Esophagus squamous epithelium (tissue), 5 donors: ENCODE results near the gene SNORC. TPM values are rescaled to one million over a fixed set of nuclear protein-coding genes. Genes with fewer than 3 reads are reported as not detected.

ENCODE experiments used
- DNase-seq: peaks from one replicate; lab custom pipeline; 2025; lab: John Stamatoyannopoulos, UW
- H3K27ac ChIP-seq, 4 donors: fragments of 200-600 bp; sonication (generic); one replicate each; pipeline ENCODE4 v1.5.1; 2016 to 2019; ENCODE audit warnings: mild to moderate bottlenecking in 1 of 4
- H3K27me3 ChIP-seq, 4 donors: fragments of 200-600 bp; sonication (generic); 1 replicate in 3 of 4; 2 replicates in 1 of 4; pipeline versions ENCODE4 v1.5.1 to v1.6.0; 2017 to 2021; ENCODE audit warnings: antibody characterized with exemption in 1 of 4
- H3K36me3 ChIP-seq, 3 donors: fragments of 200-600 bp; sonication (generic); one replicate each; pipeline ENCODE4 v1.5.1; 2016 to 2019
- H3K4me1 ChIP-seq, 3 donors: fragments of 200-600 bp; sonication (generic); one replicate each; pipeline ENCODE4 v1.5.1; 2017 to 2019
- H3K4me3 ChIP-seq, 4 donors: fragments of 200-600 bp; sonication (generic); 1 replicate in 3 of 4; 2 replicates in 1 of 4; pipeline ENCODE4 v1.5.1; 2016 to 2019; ENCODE audit warnings: mild to moderate bottlenecking in 2 of 4, moderate library complexity in 1 of 4
- H3K9me3 ChIP-seq, 3 donors: fragments of 200-600 bp; sonication (generic); one replicate each; pipeline ENCODE4 v1.5.1; 2016 to 2019
- CTCF ChIP-seq, 6 experiments: fragments of 450-650 bp in 4 of 6; fragments of 200-600 bp in 2 of 6; sonication (generic) in 2 of 6; IDR thresholded peaks; one replicate each; pipeline ENCODE4 v1.5.1; 2016 to 2019; ENCODE audit warnings: antibody characterized with exemption in 6 of 6, mild to moderate bottlenecking in 4 of 6, moderate library complexity in 4 of 6
- POLR2A ChIP-seq, 4 donors: fragments of 450-650 bp; IDR thresholded peaks; one replicate each; pipeline ENCODE4 v1.6.1; 2017; ENCODE audit warnings: antibody characterized with exemption in 4 of 4, mild to moderate bottlenecking in 4 of 4, moderate library complexity in 3 of 4
- WGBS, 2 donors: methylation state at CpG; one replicate each; pipeline ENCODE4 v1.1.5; 2018; 5-methylcytosine and 5-hydroxymethylcytosine counted together
- intact Hi-C: fragments of 100-400 bp; cut with DNase I; formaldehyde crosslinking; loops from one replicate; pipeline ENCODE4 v1.15.0; 2022
- total RNA-seq, 4 donors: library from RNA; depleted of rRNA; stranded (reverse); fragments of >200 nt; gene quantifications; one replicate each; pipeline ENCODE4 v1.1.0, GENCODE V29; 2016
- donor health status: DM: yes; HTN: yes; CAD: no.

Gene SNORC
- total RNA-seq, 4 donors from 2014 or later, result 0.26 to 0.83 (median 0.66) TPM

DNA sequence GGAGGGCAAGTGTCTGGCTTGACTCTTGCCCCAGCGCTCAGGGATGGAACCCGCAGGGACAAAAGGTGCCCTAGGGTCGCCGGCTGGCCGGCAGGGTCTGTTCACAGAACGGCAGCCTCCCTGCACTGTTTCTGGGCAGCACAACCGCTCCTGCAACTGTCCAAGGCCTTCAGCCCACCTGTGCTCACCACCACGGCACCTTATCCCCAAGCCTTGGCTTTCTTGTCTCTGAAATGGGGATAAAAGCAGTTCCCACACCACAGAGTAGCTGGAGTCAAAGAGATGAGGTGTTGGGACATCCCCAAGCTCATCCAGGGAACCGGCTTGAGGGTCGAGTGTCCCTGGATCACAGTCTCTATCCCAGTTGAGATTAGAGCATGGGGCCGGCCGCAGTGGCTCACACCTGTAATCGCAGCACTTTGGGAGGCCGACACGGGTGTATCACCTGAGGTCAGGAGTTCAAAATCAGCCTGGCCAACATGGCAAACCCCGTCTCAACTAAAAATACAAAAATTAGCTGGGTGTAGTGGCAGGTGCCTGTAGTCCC, 4.7 kb downstream of the SNORC start:
- Histone ChIP-seq H3K4me1 (peaks cover 8 to 32% (median 18%) of the 10 kb centered on the region in 3 donors), H3K27me3 (peaks cover 0 to 34% (median 0%) of the 10 kb centered on the region in 4 donors), H3K4me3 (no peak overlapping the region), H3K9me3 (no peaks in the 10 kb centered on the region), H3K36me3 (peaks cover 0 to 3% (median 0%) of the 10 kb centered on the region in 3 donors), H3K27ac (no peak overlapping the region)
- intact Hi-C loops, result no loop called here
- DNase-seq, result no peak
- 80 to 90% methylated on average over 1 to 2 of the region's 16 CpGs for WGBS, 2 donors
- no peak for TF ChIP-seq POLR2A (IDR thresholded peaks at IDR 0.05)
- TF ChIP-seq CTCF (IDR thresholded peaks at IDR 0.05), result no peak

DNA sequence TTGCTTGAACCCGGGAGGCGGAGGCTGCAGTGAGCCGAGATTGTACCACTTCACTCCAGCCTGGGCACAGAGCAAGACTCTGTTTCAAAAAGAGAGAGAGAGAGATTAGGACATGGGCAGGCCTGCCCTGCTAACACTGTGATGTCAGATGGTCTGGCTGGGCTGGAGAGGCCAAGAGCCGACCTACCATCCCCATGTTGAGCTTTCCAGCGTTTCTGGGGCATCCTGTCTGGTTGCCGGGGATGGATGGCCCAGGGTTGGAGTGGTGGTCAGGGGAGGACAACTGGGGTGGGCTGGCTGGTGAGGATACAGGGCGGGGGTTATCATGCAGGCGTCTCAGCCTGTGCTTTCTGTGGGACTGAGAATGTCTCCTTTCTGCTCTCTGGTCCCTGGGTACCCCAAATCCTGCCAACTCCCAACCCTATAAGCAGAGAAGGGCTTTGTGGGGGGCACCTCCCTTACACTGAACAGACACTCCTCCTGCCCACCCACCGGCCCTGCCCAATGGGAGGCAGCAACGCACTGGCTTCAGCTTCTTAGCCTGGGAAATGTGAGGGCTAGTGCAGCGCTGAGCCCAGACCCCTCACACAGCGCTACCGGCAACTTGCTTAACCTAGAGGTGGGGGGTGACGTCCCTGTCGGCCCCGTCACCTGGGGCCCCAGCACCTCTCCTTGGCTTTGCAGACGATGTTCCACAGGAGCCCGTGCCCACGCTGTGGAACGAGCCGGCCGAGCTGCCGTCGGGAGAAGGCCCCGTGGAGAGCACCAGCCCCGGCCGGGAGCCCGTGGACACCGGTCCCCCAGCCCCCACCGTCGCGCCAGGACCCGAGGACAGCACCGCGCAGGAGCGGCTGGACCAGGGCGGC, 5.4 kb downstream of the SNORC start:
- peaks cover 0 to 34% (median 0%) of the 10 kb centered on the region in 4 donors for H3K27me3 ChIP-seq
- peaks cover 0 to 3% (median 0%) of the 10 kb centered on the region in 3 donors for H3K36me3 ChIP-seq
- peak overlapping the region; percentile 46 to 76 (median 56) for H3K4me3 ChIP-seq
- WGBS, 2 donors, result 50 to 79% methylated on average over 1 to 4 of the region's 37 CpGs
- no peak for TF ChIP-seq POLR2A (IDR thresholded peaks at IDR 0.05)
- TF ChIP-seq CTCF (IDR thresholded peaks at IDR 0.05), result no peak
- H3K9me3 ChIP-seq, result no peaks in the 10 kb centered on the region
- no peak for DNase-seq
- peaks cover 8 to 32% (median 18%) of the 10 kb centered on the region in 3 donors for H3K4me1 ChIP-seq
- intact Hi-C loops, result no loop called here
- H3K27ac ChIP-seq, result peak overlapping the region in 2 of 4 donors; percentile 37 to 44

DNA sequence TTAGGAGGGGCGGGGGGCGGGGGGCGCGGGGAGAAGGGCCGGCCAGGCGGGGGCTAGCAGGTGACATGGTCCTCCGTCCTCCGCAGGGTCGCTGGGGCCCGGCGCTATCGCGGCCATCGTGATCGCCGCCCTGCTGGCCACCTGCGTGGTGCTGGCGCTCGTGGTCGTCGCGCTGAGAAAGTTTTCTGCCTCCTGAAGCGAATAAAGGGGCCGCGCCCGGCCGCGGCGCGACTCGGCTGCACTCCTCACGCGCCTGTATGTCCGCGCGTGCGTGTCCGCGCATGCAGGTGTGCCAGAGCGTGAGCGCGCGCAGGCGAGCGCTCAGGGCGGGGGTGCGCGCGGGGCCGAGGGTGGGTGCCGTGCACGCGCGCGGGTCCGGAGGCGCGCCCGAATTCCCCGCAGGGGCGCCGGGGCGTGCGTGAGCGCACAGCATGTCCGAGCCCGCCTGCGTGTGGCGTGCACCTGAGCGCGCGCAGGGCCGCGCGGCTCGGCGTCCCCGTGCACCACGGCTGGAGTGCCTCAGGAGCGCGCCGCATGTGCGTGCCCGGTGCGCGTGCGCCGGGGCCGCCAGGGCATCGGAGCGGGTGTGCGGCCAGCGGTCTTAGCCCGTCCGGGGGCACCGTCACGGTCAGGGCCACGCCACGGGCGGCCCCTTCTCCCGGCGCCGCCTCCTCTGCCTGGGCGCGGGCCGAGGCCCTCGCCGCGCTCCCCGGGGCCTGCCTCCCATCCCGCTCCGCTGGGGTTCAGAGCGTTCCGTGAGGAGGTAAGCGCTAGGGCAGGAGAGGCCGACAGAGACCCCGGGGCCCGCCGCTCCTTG, 6.3 kb downstream of the SNORC start:
- peaks cover 0 to 3% (median 0%) of the 10 kb centered on the region in 3 donors for H3K36me3 ChIP-seq
- intact Hi-C loops, result no loop called here
- H3K4me3 ChIP-seq, result peak overlapping the region; percentile 46 to 76 (median 56)
- H3K4me1 ChIP-seq, result peaks cover 8 to 32% (median 18%) of the 10 kb centered on the region in 3 donors
- TF ChIP-seq CTCF (IDR thresholded peaks at IDR 0.05) (peak in 1 of 6 experiments; percentile 16), POLR2A (IDR thresholded peaks at IDR 0.05) (no peak)
- H3K9me3 ChIP-seq, result no peaks in the 10 kb centered on the region
- H3K27me3 ChIP-seq, result peaks cover 0 to 34% (median 0%) of the 10 kb centered on the region in 4 donors
- peak overlapping the region in 2 of 4 donors; percentile 37 to 44 for H3K27ac ChIP-seq
- DNase-seq, result no peak
- WGBS, 2 donors, result 0% methylated on average over 13 of the region's 119 CpGs; no CpG with 5 or more reads in 1 of the 2 donors

DNA sequence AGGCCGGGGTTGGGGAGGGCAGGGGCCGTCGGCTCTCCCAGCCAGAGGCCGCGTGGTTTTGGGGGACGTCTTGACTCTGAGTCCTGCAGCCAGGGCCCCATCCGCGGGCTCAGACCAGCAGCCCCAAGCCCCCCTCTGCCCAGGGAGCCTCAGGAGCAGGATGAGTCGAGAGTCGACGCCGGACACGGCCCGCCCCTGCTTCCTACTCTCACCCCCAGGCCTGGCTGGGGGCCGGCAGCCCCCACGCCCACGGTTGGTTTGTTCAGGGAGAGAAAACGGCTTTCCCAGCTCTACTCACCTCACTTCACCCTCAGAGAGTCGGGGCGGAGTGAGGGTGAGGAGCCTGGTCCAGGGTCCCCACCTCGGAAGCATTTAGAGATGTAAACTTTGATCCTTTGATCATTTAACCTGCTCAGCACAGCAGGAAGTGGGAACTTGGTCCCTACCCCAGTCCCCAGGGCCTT, 6.9 kb downstream of the SNORC start:
- intact Hi-C loops, result no loop called here
- peaks cover 0 to 3% (median 0%) of the 10 kb centered on the region in 3 donors for H3K36me3 ChIP-seq
- H3K27me3 ChIP-seq, result peaks cover 0 to 34% (median 0%) of the 10 kb centered on the region in 4 donors
- H3K4me3 ChIP-seq, result peak overlapping the region; percentile 46 to 76 (median 56)
- 14 to 20% methylated on average over 5 to 8 of the region's 21 CpGs for WGBS, 2 donors
- no peak for DNase-seq
- peaks cover 8 to 32% (median 18%) of the 10 kb centered on the region in 3 donors for H3K4me1 ChIP-seq
- peak overlapping the region in 1 of 4 donors; percentile 37 for H3K27ac ChIP-seq
- no peaks in the 10 kb centered on the region for H3K9me3 ChIP-seq
- TF ChIP-seq POLR2A (IDR thresholded peaks at IDR 0.05) (no peak), CTCF (IDR thresholded peaks at IDR 0.05) (no peak)
